GM12874 (cell line): ENCODE measurements around the gene RRAGD.

Source experiments
- CTCF ChIP-seq: IDR thresholded peaks from 2 replicates; pipeline ENCODE4 v1.5.1; 2011; ENCODE audit warnings: low read depth, mild to moderate bottlenecking, control low read depth, low read length, moderate library complexity; ENCODE audit not compliant: insufficient read depth

The RRAGD gene

GRCh38 chr6:89330910-89331309 is 81.2 kb downstream of the RRAGD start:
- no peak for TF ChIP-seq CTCF

- TF ChIP-seq CTCF = no peak
Observed at GRCh38 chr6:89328976-89329375, 83.1 kb downstream of the RRAGD start.

DNA sequence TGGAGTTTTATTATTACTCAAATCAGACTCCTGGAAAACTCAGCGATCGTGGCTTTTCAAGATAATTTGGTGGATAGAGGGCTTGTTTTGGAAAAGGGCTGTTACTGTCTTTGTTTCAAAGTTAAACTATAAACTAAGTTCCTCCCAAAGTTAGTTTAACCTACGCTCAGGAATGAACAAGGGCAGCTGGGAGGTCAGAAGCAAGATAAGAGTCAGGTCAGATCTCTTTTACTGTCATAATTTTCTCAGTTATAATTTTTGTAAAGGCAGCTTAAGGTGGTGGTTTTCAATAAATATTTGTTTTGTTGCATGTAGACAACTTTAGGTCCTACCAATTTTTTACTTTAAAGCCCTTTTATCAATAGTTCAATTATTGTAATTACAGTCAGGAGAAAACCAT is 87.8 kb downstream of the RRAGD start:
- no peak for TF ChIP-seq CTCF

- no peak for TF ChIP-seq CTCF
Observed at GRCh38 chr6:89323511-89323971, 88.5 kb downstream of the RRAGD start.

- no peak for TF ChIP-seq CTCF
Observed at GRCh38 chr6:89321131-89321970, 90.7 kb downstream of the RRAGD start.

DNA sequence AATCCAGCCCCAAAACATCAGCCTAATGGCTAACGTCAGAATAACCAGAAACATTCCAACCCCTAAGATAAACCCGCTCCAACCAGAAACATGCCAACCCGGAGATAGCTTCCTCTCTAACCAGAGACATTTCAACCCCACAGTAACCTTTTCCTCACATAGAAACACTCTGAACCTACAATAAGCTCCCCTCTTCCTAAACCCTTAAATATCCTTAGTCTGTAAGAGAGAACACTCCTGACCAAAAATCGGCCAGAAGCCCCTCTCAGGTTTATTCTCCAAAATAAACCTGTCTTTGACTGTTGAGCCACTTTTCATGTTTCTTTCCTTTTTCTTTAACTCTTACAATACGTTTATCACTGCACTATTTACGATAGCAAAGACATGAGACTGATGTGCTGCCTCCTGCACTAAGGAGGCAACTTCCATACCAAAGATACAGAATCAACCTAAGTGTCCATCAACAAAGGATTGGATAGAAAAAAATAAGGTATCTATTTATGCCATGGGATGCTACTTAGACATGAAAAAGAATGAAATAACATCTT is 92.0 kb downstream of the RRAGD start:
- TF ChIP-seq CTCF = no peak

DNA sequence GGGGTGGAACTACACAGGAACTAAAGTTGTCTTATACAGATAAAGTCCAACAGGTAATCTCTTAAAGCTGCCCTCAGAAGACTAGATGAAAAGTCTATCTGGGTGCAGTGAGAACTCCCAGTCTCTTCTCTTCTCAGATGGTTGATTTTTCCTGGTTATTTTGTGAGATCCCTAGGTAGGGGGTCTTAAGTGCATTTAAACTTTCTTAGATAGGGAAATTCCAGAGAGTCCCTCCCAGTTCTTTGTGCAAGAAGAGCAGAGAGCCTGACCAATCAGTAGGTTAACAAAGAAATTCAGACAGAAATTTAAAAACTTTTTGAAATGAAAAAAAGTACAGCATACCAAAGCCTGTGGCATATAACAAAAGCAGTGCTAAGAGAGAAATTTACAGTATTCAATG is 95.0 kb downstream of the RRAGD start:
- TF ChIP-seq CTCF = no peak
